Measurements from ENCODE around the gene PRPF18. TPM values are rescaled to one million over a fixed set of nuclear protein-coding genes. Genes with fewer than 3 reads are reported as not detected.

PRPF18 gene
- total RNA-seq, 1 experiment from 2014 or later, result 21.3 TPM

- H3K9me3 Mint-ChIP-seq (ENCODE audit: low read depth, unreplicated experiment), result no peaks in the 10 kb centered on the region
- intact Hi-C loops (cut with micrococcal nuclease; ENCODE audit: unreplicated experiment), result no loop called here
- no TSS peak for BruUV-seq (replicated peaks)
- H3K4me1 Mint-ChIP-seq (ENCODE audit: low read depth, unreplicated experiment), result no peaks in the 10 kb centered on the region
- H3K27ac Mint-ChIP-seq (ENCODE audit: unreplicated experiment), result no peak overlapping the region
- CTCF ChIA-PET, result no interaction called here
- DNase-seq, result no peak
- H3K4me3 Mint-ChIP-seq (ENCODE audit: low read depth, unreplicated experiment), result no peak overlapping the region
- no peak for TF ChIP-seq CTCF (IDR thresholded peaks at IDR 0.05; ENCODE audit: unreplicated experiment)
- H3K36me3 Mint-ChIP-seq (ENCODE audit: insufficient read depth, unreplicated experiment), result peaks cover 6% of the 10 kb centered on the region
- no peaks in the 10 kb centered on the region for H3K27me3 Mint-ChIP-seq (ENCODE audit: unreplicated experiment)
Observed at GRCh38 chr10:13651969-13652720, 65.4 kb downstream of the PRPF18 start.

- H3K27me3 Mint-ChIP-seq (ENCODE audit: unreplicated experiment), result no peaks in the 10 kb centered on the region
- no peaks in the 10 kb centered on the region for H3K4me1 Mint-ChIP-seq (ENCODE audit: low read depth, unreplicated experiment)
Observed at GRCh38 chr10:13652860-13653259, 66.1 kb downstream of the PRPF18 start.

GRCh38 chr10:13654118-13654830, 67.5 kb downstream of the PRPF18 start:
- Mint-ChIP-seq H3K9me3 (ENCODE audit: low read depth, unreplicated experiment) (no peaks in the 10 kb centered on the region), H3K36me3 (ENCODE audit: insufficient read depth, unreplicated experiment) (peaks cover 6% of the 10 kb centered on the region), H3K4me3 (ENCODE audit: low read depth, unreplicated experiment) (no peak overlapping the region), H3K27ac (ENCODE audit: unreplicated experiment) (no peak overlapping the region), H3K27me3 (ENCODE audit: unreplicated experiment) (no peaks in the 10 kb centered on the region), H3K4me1 (ENCODE audit: low read depth, unreplicated experiment) (no peaks in the 10 kb centered on the region)
- no peak for DNase-seq
- no TSS peak for BruUV-seq (replicated peaks)
- intact Hi-C loops (cut with micrococcal nuclease; ENCODE audit: unreplicated experiment), result no loop called here
- no peak for TF ChIP-seq CTCF (IDR thresholded peaks at IDR 0.05; ENCODE audit: unreplicated experiment)
- CTCF ChIA-PET, result interaction anchor here (1.5 kb wide), 1 partner anchor 130 kb away, joined by 3 read pairs; no protein-coding TSS in a partner anchor

More at GRCh38 chr10:13652860-13653259, 66.1 kb downstream of the PRPF18 start:
- no TSS peak for BruUV-seq (replicated peaks)
- TF ChIP-seq CTCF (IDR thresholded peaks at IDR 0.05; ENCODE audit: unreplicated experiment), result no peak
- no peak for DNase-seq
- H3K4me3 Mint-ChIP-seq (ENCODE audit: low read depth, unreplicated experiment), result no peak overlapping the region
- peaks cover 6% of the 10 kb centered on the region for H3K36me3 Mint-ChIP-seq (ENCODE audit: insufficient read depth, unreplicated experiment)
- H3K9me3 Mint-ChIP-seq (ENCODE audit: low read depth, unreplicated experiment), result no peaks in the 10 kb centered on the region
- no peak overlapping the region for H3K27ac Mint-ChIP-seq (ENCODE audit: unreplicated experiment)
- CTCF ChIA-PET, result no interaction called here
- intact Hi-C loops (cut with micrococcal nuclease; ENCODE audit: unreplicated experiment), result no loop called here

GRCh38 chr10:13654846-13655245, 68.1 kb downstream of the PRPF18 start:
- no peaks in the 10 kb centered on the region for H3K27me3 Mint-ChIP-seq (ENCODE audit: unreplicated experiment)
- no TSS peak for BruUV-seq (replicated peaks)
- no peaks in the 10 kb centered on the region for H3K4me1 Mint-ChIP-seq (ENCODE audit: low read depth, unreplicated experiment)
- CTCF ChIA-PET, result interaction anchor here (1.5 kb wide), 1 partner anchor 129 kb away, joined by 3 read pairs; no protein-coding TSS in a partner anchor
- H3K4me3 Mint-ChIP-seq (ENCODE audit: low read depth, unreplicated experiment), result no peak overlapping the region
- H3K27ac Mint-ChIP-seq (ENCODE audit: unreplicated experiment), result no peak overlapping the region
- intact Hi-C loops (cut with micrococcal nuclease; ENCODE audit: unreplicated experiment), result no loop called here
- no peak for TF ChIP-seq CTCF (IDR thresholded peaks at IDR 0.05; ENCODE audit: unreplicated experiment)
- no peak for DNase-seq
- H3K9me3 Mint-ChIP-seq (ENCODE audit: low read depth, unreplicated experiment), result no peaks in the 10 kb centered on the region
- peaks cover 7% of the 10 kb centered on the region for H3K36me3 Mint-ChIP-seq (ENCODE audit: insufficient read depth, unreplicated experiment)

Data from Calu3 (cell line).